T follicular helper cell (primary cell): ENCODE data around the gene SLC6A11.

Source experiments
- DNase-seq: peaks from one replicate; pipeline ENCODE4 v3.0.0-alpha.2; 2020; ENCODE audit warnings: low read depth

SLC6A11 gene

GRCh38 chr3:10888518-10889090 is 72.6 kb downstream of the SLC6A11 start:
- no peak for DNase-seq

DNA sequence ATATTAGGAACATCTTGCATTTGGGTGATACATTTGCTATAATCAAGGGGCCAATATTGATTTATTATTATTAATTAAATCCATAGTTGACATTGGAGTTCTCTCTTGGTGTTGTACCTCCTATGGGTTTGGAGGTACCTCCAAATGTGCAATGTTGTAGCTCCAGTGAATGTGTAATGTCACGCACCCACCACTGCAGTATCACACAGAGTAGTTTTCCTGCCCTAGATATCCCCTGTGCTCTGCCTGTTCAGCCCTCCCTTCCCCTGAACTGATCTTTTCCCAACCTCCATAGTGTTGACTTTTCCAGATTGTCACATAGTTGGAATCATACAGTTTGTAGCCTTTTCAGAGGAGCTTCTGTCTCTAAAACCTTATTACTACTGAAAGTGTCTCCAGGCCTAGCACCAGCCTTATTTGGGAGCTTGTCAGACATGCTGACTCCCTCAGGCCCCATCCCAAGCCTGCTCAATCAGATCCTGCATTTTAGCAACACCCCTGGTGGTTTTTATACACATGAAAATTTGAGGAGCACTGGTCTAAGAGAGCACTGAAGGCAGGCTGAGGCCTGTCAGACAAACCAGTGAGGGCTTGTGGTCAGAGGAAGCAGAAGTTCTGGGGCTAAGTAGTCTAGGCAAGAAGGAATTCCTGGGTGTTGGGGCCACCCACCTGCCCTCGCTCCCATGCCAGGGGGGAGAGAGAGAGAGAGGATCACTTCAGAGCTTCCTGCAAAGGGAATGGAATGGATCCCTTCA is 73.4 kb downstream of the SLC6A11 start:
- DNase-seq = no peak

DNA sequence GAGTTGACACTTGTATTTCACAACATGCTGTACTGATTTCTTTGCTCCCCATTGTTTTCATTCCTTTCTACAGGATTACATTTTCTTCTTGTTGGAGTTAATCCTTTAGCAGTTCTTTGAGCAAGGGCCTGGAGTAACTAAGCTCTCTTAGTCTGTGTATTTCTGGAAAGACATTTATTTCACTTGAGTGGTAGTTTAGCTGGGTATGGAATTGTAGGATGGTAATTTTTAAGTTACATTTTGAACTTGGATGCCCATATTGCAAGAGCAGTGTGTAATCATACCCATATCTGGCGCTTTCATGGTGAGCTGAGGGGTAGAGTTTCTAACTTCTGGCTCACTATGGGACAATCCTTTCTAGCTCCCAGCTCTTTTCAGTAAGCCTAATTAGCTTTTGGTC is 74.6 kb downstream of the SLC6A11 start:
- DNase-seq = no peak

DNA sequence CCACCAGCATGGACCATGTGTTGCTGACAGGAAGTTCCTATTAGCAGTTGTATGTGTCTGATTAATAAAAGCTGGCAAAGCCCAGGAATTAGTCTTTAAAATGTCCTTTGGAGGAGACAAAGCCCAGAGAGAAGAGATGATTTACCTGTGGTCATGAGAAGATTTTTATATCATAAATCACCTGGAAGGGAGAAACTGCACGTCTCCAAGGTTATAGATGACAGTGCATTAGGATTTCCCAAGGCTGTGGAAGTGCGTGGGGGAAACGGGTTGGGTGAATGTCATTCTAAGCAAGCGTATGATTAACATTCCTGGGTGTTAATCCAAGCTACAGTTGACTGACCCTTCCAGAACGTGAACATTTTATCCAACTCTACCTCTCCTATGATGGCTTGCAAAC is 76.6 kb downstream of the SLC6A11 start:
- DNase-seq = no peak

- DNase-seq = no peak
Measured at GRCh38 chr3:10901296-10901945, 85.4 kb downstream of the SLC6A11 start.

DNA sequence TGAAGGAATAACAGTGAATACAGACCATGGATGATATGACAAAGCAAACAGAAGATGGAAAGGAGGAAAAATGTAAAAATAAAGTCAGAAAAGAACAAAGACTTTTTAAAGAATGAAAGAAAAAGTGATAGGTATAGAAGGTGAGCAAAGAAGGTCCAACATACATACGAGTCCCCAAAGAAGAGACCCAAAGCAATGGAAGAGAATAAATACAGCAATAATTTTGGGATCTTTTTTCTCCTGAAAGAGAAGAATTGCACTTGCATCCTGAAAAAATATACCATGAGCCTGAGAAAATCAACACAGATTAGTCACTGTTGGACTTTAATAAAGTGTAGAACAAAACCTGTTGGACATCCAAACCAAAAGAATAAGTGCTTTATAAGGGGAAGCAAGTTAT is 91.2 kb downstream of the SLC6A11 start:
- DNase-seq = no peak

GRCh38 chr3:10910367-10910766 is 94.3 kb downstream of the SLC6A11 start:
- no peak for DNase-seq

- DNase-seq = no peak
Measured at GRCh38 chr3:10911350-10912002, 95.4 kb downstream of the SLC6A11 start.

DNA sequence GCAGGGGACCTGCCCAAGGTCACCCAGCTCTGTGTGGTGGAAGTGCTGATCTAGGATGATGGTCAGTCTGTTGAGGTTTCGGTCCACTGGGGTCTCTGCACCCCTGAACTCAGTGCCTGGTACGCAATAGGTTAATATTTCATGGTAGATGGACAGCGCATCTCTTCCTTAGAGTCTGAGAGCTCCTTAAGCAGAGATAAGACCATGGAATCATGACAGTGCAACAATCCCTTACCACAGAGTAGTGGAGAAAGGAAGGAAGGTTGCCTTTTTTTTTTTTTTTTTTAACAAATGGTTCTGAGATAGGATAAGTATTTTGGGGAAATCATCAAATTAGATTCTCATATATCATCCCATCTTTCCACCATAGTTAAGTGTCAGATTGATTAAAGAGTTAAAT is 96.8 kb downstream of the SLC6A11 start:
- no peak for DNase-seq

- DNase-seq = no peak
Measured at GRCh38 chr3:10915376-10915775, 99.3 kb downstream of the SLC6A11 start.

- no peak for DNase-seq
Measured at GRCh38 chr3:10917176-10917575, 101.1 kb downstream of the SLC6A11 start.

- DNase-seq = no peak
Measured at GRCh38 chr3:10918011-10918410, 102.0 kb downstream of the SLC6A11 start.

GRCh38 chr3:10919636-10920035 is 103.6 kb downstream of the SLC6A11 start:
- no peak for DNase-seq

- no peak for DNase-seq
Measured at GRCh38 chr3:10925436-10926255, 109.6 kb downstream of the SLC6A11 start.

DNA sequence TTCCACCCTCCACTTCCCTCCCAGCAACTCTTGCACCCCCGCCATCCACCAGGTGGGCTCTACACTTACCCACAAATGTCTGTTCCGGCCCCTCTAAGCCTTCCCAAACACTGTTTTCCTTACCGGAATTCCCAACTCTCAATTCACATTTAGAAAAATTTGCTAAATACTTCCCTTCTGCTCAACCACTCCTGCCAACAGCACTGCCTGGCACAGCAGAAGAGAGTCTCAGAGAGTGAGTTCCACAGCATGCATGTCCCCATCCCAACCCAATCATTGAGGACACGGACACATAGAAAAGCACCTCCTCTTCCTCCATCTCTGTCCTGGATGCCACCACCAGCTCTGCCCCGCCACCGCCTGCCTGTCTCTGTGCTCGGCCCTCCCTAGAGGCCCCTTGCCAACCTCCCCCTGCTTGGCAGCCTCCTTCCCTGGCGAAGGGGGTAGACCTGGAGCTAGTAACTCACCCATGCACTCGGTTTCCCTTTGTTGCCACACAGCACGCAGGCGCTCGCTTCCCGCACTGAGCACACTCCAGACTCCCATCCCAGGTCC is 110.3 kb downstream of the SLC6A11 start:
- no peak for DNase-seq

DNA sequence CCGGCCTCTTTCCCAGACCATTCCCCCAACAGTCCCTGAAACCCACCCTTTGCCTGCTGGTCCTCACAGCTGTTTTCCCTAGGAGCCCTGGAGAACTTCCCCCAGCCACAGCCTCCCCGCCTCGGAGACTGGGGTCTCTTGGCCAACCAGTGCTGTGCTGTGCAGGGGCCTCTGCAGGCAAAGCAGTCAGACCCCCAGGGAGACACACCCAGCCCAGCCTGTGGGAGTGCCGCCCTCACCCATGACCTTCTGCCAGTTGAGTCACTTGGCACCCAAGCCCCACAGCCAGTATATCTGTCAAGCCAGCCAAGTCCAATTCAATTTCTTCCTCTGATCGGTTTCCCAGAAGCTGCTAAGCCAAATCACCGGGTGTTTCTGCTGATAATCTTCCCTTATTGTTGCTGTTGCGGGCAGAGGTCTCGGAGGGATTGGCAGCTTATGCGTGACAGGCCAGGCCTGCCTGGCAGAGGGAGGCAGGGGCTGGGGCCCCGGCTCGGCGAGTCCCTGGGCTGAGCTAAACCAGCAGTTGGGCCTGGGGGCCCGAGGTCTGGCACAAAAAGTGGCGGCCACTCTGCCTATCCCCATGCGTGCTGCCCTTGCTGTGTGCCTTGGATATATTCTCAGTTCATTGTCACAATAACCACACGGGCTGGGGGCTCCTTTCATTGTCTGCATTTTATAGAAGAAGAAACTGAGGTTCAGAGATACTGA is 110.9 kb downstream of the SLC6A11 start:
- no peak for DNase-seq

DNA sequence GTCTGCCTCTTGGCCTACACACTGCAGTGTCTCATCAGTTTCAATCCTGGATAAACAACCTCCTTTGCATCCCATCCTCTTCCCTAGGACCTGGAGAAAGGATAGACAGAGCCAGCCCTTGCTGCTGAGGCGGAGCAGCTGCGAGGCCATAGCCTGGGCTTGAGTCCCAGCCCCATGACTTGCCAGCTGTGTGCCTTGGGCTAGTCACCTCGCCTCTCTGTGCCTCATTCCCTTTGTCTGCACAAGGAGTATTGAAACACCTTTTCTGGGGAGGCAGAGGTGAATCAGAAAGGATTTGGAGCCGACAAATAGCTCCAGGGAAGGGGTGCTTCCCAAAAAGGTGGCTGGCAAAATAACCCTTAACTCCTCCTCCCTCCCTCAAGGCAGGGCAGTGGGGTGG is 111.5 kb downstream of the SLC6A11 start:
- DNase-seq = no peak

DNA sequence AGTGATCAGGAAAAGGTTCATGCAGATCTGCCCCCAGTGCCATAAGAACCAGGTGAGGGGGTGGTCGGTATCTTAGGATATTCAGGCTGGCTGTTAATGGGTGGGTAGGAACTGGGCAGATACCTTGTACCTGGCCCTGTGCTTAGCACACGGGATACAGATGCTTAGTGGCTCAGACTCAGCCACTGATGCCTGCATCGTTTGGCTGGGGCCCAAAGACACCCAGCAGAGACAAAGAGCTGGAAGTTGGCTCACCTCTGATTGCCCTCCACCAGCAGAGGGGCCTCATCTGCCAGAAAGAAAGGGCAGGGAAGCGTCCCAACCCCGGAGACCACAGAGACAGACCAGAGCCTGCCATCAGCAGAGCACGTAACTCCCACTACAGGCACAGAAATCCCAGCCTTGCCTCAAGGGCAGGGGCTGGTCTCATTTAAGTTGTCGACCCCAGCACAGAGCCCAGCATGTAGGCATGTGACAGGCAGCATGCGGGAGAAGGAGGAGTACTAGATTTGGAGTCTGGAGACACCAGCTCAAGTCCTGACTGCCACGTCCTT is 112.5 kb downstream of the SLC6A11 start:
- no peak for DNase-seq

- no peak for DNase-seq
Measured at GRCh38 chr3:10928961-10929471, 113.0 kb downstream of the SLC6A11 start.

- no peak for DNase-seq
Measured at GRCh38 chr3:10929978-10930665, 114.1 kb downstream of the SLC6A11 start.
